ENCODE results near the gene DPEP2. TPM values are rescaled to one million over a fixed set of nuclear protein-coding genes. Genes with fewer than 3 reads are reported as not detected.
"Not testable (repeated sequence)": the region's sequence is repeated elsewhere in the genome, so short reads cannot be mapped to it uniquely, and the experiment has no call there.

The DPEP2 gene
- total RNA-seq, 1 donor from 2014 or later, result 1.1 TPM

- TF ChIP-seq CTCF (IDR thresholded peaks at IDR 0.05), result no peak
- H3K27me3 ChIP-seq, result no peaks in the 10 kb centered on the region
- peaks cover 10 to 25% of the 10 kb centered on the region in 2 donors for H3K4me1 ChIP-seq
- peak overlapping the region in 1 of 2 donors; percentile 17 for H3K27ac ChIP-seq
- intact Hi-C loops (cut with DNase I), result loop anchor here (5.0 to 10.0 kb wide), 4 partner anchors 122 to 1015 kb away; partner anchors contain the start of genes RIPOR1 and RRAD
- H3K9me3 ChIP-seq, result no peaks in the 10 kb centered on the region
- H3K36me3 ChIP-seq, result peaks cover 16 to 39% of the 10 kb centered on the region in 2 donors
- H3K4me3 ChIP-seq, result no peak overlapping the region
- DNase-seq (ENCODE audit: low spot score in 2 of 2), result no peak
Observed at GRCh38 chr16:67939507-67940445, 59.5 kb downstream of the DPEP2 start.

GRCh38 chr16:67937713-67938112 lies 61.6 kb downstream of the DPEP2 start:
- Histone ChIP-seq H3K27ac (peak overlapping the region in 1 of 2 donors; percentile 92), H3K4me3 (peak overlapping the region in 1 of 2 donors; percentile 65), H3K4me1 (peaks cover 7 to 16% of the 10 kb centered on the region in 2 donors), H3K36me3 (peaks cover 11 to 30% of the 10 kb centered on the region in 2 donors)
- intact Hi-C loops (cut with DNase I), result loop anchor here (5.0 to 10.0 kb wide), 2 partner anchors 213 to 410 kb away; partner anchors contain the start of gene RIPOR1
- not testable (repeated sequence) for H3K9me3 ChIP-seq; DNase-seq (ENCODE audit: low spot score in 2 of 2); H3K27me3 ChIP-seq

Other genes with a start within 250 kb of the DPEP2 start
- 50.0 TPM for gene RANBP10, start 192.9 kb downstream of the DPEP2 start, total RNA-seq
- gene TSNAXIP1, start 192.6 kb downstream of the DPEP2 start, total RNA-seq, result 5.4 TPM
- 85.4 TPM for gene THAP11, start 157.2 kb downstream of the DPEP2 start, total RNA-seq
- 156 TPM for gene NUTF2, start 152.6 kb downstream of the DPEP2 start, total RNA-seq
- gene CENPT, start 151.8 kb downstream of the DPEP2 start, total RNA-seq, result 220 TPM
- 125 TPM for gene EDC4, start 126.4 kb downstream of the DPEP2 start, total RNA-seq
- gene NRN1L, start 114.6 kb downstream of the DPEP2 start, total RNA-seq, result not detected
- gene PSKH1, start 106.2 kb downstream of the DPEP2 start, total RNA-seq, result 41.0 TPM
- gene CTRL, start 67.6 kb downstream of the DPEP2 start, total RNA-seq, result 0.43 TPM
- gene PSMB10, start 62.6 kb downstream of the DPEP2 start, total RNA-seq, result 13.9 TPM
- gene LCAT, start 55.4 kb downstream of the DPEP2 start, total RNA-seq, result 6.6 TPM
- 83.2 TPM for gene SLC12A4, start 30.8 kb downstream of the DPEP2 start, total RNA-seq
- gene DPEP3, start 19.0 kb downstream of the DPEP2 start, total RNA-seq, result not detected
- not detected for gene DPEP2NB, start 16.4 kb upstream of the DPEP2 start, total RNA-seq
- 3.0 TPM for gene DDX28, start 23.7 kb upstream of the DPEP2 start, total RNA-seq
- 7.6 TPM for gene DUS2, start 23.8 kb upstream of the DPEP2 start, total RNA-seq
- gene NFATC3, start 85.9 kb upstream of the DPEP2 start, total RNA-seq, result 36.4 TPM
- not detected for gene ESRP2, start 236.6 kb upstream of the DPEP2 start, total RNA-seq
- gene PLA2G15, start 245.9 kb upstream of the DPEP2 start, total RNA-seq, result 21.9 TPM

Data from ascending aorta (tissue), 2 donors.